NCI-H526 (cell line): ENCODE data around the gene TRIP4.
A peak's percentile ranks its signal among the peaks of the same experiment; 100 is the strongest.
"Not testable (repeated sequence)": the region's sequence is repeated elsewhere in the genome, so short reads cannot be mapped to it uniquely, and the experiment has no call there.

Experiments used
- DNase-seq, 2 experiments: peaks; one replicate each; lab custom pipeline; 2025; lab: John Stamatoyannopoulos, UW

TRIP4 gene

DNA sequence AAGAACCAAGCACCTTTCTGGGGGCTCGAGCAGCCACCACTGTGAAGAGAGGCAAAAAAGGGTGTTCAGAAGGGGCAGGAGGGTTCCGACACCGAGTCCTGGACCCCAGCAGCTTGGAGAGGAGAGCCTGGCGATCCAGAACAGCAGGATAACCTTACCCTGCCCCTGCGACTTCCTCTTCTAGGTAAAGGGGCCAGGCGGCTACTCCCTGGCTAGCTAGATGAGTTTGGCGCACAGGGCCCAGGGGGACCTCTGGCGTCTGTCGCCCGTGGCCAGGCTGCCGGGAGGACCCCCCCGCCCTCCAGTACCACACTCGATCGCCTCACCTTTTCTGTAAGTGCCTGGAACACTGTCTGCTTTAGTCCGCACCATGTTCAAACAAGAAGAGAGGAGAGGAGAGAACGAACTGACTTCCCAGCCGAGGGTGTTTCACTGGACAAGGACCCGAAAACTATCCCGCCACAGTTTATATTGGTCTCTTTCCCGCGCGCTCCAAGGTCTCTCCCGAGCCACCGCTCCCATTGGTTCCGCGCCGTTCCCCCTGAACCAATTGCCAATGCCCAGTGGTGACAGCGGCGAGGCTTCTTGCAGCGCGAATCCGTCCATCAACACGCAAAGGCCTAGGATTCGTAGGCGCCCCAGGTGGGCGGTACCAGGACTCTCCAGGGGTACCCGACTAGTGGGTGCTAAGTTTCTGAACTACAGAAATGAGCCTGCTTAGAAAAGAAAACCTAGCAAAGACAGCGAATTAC, 6.5 kb upstream of the TRIP4 start, which contains the start of gene PCLAF:
Gene PCLAF, minus strand, starts transcription at position 442 of the 752 bp plus-strand sequence. Its CDS starts 70 bp downstream, at position 372.
- peak; percentile 95 to 98 for DNase-seq

DNA sequence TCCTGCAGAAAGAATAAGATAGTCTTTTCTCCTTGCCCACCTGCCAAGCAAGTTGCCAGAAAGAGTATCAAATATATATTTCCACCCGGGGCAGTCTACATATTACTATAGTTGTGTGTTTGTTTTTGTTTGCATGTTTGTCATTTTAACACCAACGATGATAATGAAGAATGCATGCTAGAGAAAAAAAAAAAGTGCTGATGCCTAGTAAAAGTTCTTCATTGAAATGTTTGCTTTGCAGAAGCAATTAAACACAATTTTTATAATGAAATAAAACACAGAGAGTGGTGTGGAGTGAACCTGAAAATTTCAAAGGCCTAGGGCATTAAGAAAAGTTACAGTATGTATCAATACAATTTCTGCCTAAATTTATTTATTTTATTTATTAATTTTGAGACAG, 3.9 kb upstream of the TRIP4 start:
- no peak for DNase-seq

DNA sequence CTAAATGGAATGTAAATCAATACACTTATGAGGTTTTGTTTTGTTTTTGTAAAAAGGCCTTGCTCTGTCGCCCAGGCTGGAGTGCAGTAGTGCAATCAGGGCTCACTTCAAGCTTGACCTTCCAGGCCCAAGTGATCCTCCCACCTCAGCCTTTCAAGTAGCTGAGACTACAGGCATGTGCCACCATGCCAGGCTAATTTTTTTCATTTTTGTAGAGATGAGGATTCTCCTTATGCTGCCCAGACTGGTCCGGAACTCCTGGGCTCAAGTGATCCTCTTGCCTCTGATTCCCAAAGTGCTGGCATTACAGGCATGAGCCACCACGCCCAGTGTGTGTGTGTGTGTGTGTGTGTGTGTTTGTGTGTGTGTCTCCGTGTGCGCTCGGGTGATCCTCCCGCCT, 1.3 kb upstream of the TRIP4 start:
- no peak for DNase-seq

DNA sequence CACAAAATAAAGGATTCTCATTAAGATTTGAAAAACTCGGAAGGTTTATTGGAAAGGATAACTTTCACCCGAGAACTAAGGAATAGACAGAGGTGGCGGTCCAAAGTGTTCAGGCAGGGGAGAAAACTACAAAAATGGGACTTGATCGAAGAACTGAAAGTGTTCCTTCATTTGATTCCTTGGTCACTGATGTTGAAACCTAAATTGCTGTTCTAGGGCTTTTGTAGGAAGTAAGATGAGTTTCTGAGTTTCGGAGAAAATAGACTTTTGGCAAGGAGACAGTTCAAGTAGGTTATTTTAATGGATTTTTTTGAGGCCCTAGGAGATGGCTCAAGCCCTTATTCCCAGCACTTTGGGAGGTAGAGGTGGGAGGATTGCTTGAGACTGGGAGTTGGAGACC, 1.4 kb downstream of the TRIP4 start:
- no peak for DNase-seq

DNA sequence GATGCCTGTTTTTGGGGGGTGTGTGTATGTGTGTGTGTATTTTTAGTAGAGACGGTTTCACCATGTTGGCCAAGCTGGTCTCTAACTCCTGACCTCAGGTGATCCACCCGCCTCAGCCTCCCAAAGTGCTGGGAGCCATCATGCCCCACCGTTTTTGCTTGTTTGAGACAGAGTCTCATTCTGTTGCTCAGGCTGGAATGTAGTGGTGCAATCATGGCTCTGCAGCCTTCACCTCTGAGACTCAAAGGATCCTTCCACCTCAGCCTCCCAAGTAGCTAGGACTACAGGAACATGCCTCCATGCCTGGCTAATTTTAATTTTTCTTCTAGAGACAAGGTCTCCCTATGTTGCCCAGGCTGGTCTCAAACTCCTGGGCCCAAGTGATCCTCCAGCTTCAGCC, 4.8 kb downstream of the TRIP4 start:
- not testable (repeated sequence) for DNase-seq

DNA sequence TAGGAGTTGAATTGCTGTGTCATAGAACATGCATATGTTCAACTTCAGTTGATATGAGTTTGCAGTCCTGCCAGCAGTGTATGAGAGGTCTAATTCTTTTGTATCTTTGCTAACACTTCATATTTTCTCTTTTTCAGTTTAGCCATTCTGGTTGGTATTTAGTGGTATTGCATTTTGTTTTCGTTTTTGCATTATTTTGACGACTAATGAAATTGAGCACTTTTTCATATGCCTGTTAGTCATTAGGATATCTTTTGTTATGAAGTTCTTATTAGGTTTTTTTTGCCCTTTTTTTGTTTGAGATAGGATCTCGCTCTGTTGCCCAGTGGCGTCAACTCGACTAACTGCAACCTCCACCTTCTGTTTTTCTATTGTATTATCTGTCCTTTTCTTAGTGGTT, 9.2 kb downstream of the TRIP4 start:
- DNase-seq, result no peak

DNA sequence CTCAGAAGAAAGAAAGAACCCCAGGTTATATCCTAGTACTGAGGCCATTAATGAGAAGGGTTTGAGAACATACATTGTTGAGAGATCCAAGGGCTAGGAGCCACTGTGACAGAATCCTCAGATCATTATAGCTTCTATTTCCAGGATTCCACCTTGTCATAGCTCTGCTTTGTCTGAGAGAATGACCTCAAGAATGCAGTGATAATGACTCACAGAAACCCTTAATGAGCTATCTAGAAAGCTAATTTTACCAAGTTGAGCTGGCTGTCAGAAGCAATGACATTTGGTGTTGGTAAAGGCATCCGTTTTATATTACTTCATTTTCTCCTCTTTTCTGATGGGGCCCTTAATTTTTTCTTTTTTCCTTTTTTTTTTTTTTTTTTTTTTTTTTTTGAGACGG, 10.9 kb downstream of the TRIP4 start:
- DNase-seq, result no peak

DNA sequence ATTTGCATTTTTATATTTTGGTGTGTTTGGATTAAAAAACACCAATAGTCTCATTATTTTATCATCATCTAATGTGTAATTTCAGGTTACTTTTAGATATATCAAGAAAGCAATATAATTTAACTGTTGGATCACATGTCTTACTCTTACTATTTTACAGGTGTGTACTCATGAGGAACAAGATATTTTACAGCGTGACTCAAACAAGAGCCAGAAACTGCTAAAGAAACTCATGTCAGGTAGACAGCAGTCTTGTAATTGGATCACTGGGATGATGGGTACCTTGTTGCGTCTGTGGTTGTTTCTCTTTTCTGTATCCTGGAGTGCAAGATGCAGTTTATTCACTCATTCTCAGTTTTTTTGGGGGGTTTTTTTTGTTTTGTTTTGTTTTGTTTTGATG, 12.9 kb downstream of the TRIP4 start:
- DNase-seq, result no peak

DNA sequence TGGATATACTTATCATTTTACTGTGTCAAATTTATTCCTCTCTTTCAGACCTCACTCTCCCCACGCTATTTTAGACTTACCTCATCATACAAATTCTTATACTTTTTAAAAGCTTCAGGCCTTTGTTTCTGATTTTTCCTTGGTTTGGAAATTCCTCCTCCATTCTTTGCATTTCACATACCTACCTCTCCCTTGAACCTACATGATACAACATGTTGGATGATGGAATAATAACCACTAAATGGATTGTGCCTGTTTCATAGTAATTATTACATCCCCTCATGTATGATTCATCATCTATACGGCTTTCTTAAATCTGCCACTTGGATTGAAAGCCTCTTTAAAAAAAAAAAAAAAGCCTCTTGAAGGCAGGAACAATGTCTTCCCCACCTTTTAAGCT, 24.6 kb downstream of the TRIP4 start:
- DNase-seq, result no peak

DNA sequence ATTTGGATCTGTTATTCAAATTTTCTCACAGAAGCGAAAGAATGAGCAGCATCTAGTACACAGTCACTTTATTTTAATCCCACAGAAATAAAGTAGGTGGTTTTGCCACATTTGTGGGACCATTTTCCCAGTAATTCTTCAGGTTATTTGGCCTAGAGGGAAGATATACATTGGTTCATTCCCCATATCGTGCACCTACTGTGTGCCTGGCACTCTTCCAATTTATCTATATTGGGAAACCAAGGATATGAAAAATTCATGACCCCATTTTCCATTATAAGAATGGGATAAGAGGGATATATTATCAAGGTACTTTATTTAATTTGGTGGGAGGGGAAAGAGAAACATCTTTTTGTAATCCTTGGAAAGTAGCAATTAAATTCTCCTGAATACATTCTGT, 35.1 kb downstream of the TRIP4 start:
- DNase-seq, result no peak

DNA sequence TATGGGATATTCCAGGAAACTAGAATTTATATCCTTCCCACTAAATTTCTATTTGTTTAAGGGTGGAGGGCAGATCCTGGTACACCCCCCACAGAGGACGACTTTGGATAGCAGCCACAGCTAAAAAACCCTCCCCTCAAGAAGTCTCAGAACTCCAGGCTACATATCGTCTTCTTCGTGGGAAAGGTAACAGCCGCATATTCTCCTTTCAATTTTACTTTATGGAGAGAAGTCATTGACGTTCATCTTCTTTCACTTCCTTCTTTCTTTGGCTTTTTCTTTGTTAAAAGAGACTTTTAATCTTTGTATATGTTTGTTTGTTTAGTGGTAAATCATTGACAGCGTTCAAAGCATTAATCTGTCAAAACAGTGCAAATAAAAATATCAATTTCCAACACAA, 36.3 kb downstream of the TRIP4 start:
- DNase-seq, result no peak

DNA sequence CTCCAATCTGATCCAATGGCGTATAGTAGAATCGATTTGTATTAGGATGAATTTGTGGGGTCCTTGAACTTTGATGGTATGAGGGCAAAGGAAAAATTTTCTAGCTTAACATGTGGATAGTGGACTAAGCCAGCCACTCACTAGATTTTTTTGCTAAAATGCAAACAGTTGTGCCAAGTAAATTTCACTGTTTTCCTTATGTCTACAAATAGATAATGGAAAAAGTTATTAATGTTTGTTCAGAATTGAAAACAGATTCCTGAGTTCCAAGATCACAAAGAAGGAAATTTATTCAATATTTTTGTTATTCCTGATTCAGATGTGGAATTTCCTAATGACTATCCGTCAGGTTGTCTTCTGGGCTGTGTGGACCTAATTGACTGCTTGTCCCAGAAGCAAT, 37.6 kb downstream of the TRIP4 start:
- no peak for DNase-seq

DNA sequence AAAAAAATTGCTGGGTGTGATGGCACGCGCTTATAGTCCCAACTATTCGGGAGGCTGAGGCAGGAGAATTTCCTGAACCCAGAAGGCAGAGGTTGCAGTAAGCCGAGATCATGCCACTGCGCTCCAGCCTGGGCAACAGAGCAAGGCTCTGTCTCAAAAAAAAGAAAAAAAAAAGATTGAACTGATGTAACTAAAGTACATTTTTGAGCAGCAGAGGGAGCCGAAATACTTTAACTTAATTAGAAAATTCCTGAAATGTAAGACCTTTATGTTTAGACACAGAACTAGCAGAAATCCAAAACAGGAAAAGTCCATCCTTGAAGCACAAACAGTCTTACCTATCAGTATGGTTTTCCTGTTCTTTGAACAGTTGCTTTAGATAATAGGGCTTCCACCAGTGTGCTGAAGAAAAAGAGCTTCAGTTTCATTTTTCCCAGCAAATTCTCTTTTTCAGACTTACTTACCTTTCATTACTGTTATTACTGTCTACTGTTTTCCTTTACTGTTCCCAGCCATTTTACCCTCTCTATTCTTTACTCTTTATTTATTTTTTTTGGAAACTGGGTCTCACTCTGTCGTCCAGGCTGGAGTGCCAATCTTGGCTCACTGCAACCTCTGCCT, 39.3 kb downstream of the TRIP4 start:
- peak in 1 of 2 experiments; percentile 54 for DNase-seq

DNA sequence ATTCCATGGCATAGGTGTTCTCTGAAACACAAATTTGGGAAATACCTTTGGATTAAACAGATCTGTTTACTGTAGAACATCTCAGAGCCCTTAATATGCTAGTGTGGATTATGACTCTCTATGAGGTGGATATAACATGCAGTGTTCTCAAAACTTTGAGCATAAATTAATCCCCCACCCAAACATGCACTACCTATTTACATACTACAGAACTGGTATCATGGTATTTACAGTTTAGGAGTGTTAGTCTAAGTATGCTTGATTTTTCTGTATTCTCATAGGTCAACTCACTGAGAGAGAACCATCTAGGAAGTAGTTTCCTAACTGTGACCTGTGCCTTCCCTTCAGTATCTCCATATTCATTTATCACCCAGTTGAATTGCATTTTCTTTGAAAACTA, 41.8 kb downstream of the TRIP4 start:
- no peak for DNase-seq

DNA sequence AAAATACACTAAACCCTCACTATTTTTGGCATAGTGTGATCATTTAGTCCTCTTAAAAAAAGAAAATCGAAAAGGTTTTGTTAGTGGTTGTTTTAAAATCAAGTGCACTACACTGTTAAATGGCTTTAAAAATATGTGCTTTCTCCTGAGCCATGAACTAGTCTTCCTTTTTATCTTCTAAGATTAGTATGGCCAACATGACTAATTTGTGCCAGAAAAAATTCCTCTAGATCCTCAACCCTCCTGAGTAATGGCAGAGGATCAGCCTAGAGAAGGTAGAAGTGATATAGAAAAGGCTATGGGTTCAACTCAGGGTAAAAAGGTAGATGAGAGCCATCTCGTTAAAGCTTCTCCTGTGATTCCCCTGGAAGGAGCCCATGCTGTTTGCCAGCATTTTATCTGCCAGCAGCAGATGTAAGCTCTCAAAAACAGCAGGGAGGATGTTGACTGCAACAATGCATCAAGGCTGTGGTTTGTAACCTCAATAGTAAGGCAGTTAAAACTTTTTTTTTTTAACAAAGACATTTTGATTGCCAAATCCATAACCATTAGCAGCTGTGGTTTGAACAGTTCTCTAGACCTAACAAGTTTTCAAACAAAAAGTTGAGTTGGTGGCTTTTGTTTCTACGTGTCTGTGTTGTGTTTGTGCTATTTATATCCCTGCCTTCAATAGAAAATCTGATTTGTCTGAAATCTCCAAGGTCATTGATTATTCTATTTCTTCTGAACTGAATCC, 42.5 kb downstream of the TRIP4 start:
- DNase-seq, result no peak

DNA sequence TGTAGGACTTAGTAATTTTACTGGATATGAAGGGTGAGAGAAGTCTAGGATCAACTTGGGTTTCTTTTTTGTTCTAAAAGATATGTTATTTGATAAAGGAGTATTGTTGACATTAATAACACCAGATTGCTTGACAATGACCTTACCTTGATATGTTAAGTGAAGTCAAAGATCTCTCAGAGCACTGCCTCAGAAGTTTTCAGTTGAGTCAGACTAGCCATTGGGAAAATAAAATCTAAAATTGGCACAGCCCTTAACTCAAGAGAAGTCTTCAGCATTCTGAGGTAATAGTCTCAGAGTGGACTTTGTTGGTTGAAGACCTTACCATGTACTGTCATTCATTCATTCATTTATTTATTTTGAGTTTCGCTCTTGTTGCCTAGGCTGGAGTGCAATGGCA, 50.3 kb downstream of the TRIP4 start:
- DNase-seq, result no peak

DNA sequence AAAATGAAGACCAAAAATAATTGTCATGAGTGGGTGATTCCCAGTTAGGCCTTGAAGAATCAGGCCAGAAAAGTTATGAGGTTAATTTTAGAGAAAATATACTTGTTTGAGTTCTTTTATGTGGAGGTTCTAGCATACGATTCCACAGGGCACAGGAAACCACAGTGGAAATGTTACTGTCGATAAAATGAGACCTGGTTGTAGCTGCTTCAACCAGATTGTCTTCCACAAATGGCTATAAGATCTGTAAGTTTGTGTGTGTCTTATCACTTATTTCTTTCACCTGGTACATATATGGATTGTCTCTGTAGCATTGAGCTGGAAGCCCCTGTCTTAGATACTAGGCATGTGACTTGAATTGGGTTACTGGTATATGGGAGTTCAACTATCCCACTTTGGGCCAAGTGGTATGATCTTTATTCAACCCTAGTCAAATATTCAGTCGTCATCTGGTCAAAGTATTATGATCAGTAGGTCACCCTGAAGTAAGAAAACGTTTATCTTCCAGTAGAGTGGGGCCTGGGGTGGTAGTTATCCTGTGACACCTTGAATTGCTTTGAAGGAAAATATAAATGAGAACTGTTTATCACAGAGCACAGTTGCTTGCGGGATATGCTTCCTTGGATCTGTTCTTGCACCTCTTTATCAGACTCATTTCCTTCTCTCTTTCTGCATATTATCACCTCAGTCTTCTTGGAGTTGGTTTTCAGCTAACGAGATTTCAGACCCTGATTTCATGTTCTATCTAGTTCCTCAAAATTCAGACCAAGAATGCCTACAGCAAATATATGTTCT, 51.2 kb downstream of the TRIP4 start:
- DNase-seq, result no peak

DNA sequence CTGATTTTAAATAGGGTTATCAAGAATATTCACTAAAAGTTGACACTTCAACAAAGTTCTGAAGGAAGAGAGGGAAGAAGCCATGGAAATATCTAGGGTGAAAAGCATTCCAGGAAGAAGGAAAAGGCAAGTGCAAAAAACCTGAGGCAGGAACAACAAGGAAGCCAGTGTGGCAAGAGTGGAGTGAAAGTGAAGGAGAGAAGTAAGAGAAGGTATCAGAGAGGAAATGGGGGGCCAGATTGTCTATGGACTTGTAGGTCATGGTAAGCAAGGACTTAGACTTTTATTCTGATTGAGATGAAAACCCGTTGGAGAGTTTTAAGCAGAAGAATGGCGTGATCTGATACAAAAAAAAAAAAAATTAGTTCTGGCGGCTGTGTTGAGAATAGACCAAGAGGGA, 54.2 kb downstream of the TRIP4 start:
- DNase-seq, result no peak

DNA sequence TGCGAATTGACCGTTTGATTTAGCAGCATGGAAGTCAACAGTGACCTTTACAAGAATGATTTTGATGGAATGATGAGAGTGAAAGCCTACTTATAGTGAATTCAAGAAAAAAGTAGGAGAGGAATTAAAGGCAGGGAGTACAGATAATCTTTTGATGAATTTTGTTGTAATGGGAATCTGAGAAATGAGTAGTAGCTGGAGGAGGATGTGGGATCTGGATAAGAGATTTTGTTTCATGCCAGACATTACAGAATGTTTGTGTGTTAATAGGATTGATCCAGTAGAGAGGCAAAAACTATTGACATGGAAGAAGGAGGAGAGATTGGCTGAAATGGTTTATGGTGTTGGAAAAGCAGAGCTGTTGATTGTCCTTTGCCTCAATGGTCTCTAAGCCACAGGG, 55.4 kb downstream of the TRIP4 start:
- no peak for DNase-seq

DNA sequence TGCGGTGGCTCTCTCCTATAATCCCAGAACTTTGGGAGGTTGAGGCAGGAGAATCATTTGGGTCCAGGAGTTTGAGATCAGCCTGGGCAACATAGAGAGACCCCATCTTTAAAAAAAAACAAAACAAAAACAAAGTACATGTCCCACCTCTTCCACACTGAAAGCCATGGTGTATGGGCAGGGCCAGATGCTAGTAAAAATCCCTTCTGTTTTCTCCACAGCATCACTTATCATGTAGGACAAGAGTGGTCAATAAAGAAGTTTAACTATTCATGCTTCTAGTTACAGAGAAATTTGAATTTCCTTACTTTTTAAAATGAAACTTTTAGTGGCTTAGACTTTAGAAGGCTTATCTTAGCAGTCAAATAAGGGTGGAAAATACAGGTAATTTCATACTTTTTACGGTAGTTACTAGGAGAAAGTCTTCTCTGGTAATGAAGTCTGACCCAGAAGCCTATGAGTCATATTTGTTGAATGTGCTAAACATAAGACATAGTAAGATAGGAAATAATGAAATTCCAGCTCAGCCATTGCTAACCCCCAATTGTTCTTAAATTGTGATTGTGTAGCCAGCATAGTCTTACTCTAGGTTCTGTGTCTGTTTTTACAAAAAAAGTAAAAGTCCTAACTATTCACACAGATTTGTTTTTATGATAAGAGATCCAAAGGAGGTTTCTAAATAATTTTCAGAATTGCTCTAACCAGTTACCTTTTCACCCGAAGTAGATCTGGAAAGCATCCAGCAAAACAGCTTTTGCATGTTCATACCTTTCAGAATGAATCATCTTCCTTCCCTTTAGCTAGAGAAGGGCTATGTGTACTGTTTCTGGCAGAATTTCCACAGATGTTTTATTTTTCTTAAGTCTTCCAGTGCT, 56.3 kb downstream of the TRIP4 start:
- no peak for DNase-seq

DNA sequence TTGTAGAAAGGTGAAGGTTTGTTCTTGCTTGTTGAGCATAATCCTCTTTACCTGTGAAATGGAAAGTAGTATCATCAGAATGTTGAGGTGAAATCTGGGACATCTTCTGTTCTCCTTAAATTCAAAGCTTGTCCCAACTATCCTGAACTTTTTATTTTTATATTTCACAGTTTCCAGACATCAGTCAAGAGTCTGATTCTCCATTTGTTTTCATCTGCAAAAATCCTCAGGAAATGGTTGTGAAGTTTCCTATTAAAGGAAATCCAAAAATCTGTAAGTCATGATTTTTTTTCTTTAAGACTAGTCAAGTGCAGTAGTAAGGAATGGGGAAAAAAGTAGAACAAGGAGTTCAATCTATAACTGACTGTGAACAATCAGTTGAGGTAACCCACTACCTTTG, 57.2 kb downstream of the TRIP4 start:
- DNase-seq, result no peak
